CD14-positive monocyte (primary cell): ENCODE results near the gene ID1. TPM values are rescaled to one million over a fixed set of nuclear protein-coding genes. Genes with fewer than 3 reads are reported as not detected.
"Not testable (repeated sequence)": the region's sequence is repeated elsewhere in the genome, so short reads cannot be mapped to it uniquely, and the experiment has no call there.

ENCODE experiments used
- DNase-seq, 3 donors: peaks; one replicate each; pipeline ENCODE4 v3.0.0-alpha.2; 2011 to 2022
- H2AFZ ChIP-seq: 2 replicates; pipeline ENCODE4 v1.6.0; 2012; ENCODE audit warnings: mild to moderate bottlenecking, low read depth, low read length, inconsistent platforms; ENCODE audit not compliant: insufficient read depth, poor library complexity, severe bottlenecking
- H3K27ac ChIP-seq, 2 donors: 1 replicate in 1 of 2; 2 replicates in 1 of 2; pipeline ENCODE4 v1.5.1; 2012 to 2013; ENCODE audit warnings: low read length in 2 of 2, control low read depth in 1 of 2, inconsistent platforms in 1 of 2, low read depth in 1 of 2, mild to moderate bottlenecking in 1 of 2
- H3K27me3 ChIP-seq, 2 donors: one replicate each; pipeline versions ENCODE4 v1.6.0 to v1.6.1; 2011 to 2013; ENCODE audit warnings: low read length in 2 of 2; ENCODE audit not compliant: control insufficient read depth in 2 of 2, insufficient read depth in 2 of 2
- H3K36me3 ChIP-seq, 2 donors: replicated peaks in 1 of 2; 1 replicate in 1 of 2; 2 replicates in 1 of 2; pipeline versions ENCODE4 v1.5.1 to v1.6.1; 2012 to 2013; ENCODE audit warnings: low read length in 2 of 2, control low read depth in 1 of 2, inconsistent platforms in 1 of 2, mild to moderate bottlenecking in 1 of 2; ENCODE audit not compliant: insufficient read depth in 2 of 2, control insufficient read depth in 1 of 2
- H3K4me1 ChIP-seq, 2 donors: 1 replicate in 1 of 2; 2 replicates in 1 of 2; pipeline versions ENCODE4 v1.5.1 to v1.6.1; 2012 to 2013; ENCODE audit warnings: low read length in 2 of 2, control low read depth in 1 of 2, inconsistent platforms in 1 of 2, mild to moderate bottlenecking in 1 of 2, moderate library complexity in 1 of 2; ENCODE audit not compliant: insufficient read depth in 2 of 2, control insufficient read depth in 1 of 2
- H3K4me2 ChIP-seq: replicated peaks from 2 replicates; pipeline ENCODE3; 2012; ENCODE audit warnings: low read length, moderate library complexity, mild to moderate bottlenecking; ENCODE audit not compliant: poor library complexity, severe bottlenecking; ENCODE audit errors: extremely low read depth
- H3K4me3 ChIP-seq, 3 experiments: fragments of 200-600 bp in 1 of 3; sonication (generic) in 1 of 3; replicated peaks in 1 of 3; 1 replicate in 2 of 3; 2 replicates in 1 of 3; pipeline ENCODE4 v1.5.1; 2011 to 2013; ENCODE audit warnings: low read length in 3 of 3, mild to moderate bottlenecking in 3 of 3, control low read depth in 2 of 3, low read depth in 2 of 3, inconsistent platforms in 1 of 3, moderate library complexity in 1 of 3
- H3K79me2 ChIP-seq: 2 replicates; pipeline ENCODE4 v1.6.0; 2012; ENCODE audit warnings: mild to moderate bottlenecking, control low read depth, inconsistent platforms, low read length, moderate library complexity; ENCODE audit not compliant: insufficient read depth
- H3K9ac ChIP-seq: 2 replicates; pipeline ENCODE4 v1.6.0; 2017; ENCODE audit warnings: low read length, mild to moderate bottlenecking; ENCODE audit not compliant: insufficient read depth, poor library complexity, severe bottlenecking
- H3K9me3 ChIP-seq, 2 donors: replicated peaks in 1 of 2; 1 replicate in 1 of 2; 2 replicates in 1 of 2; pipeline versions ENCODE4 v1.5.1 to v1.6.1; 2012 to 2013; ENCODE audit warnings: low read length in 2 of 2, control low read depth in 1 of 2; ENCODE audit not compliant: control insufficient read depth in 1 of 2, insufficient read depth in 1 of 2
- H4K20me1 ChIP-seq: 2 replicates; pipeline ENCODE4 v1.6.0; 2012; ENCODE audit warnings: mild to moderate bottlenecking, low read length, control low read depth, moderate library complexity; ENCODE audit not compliant: insufficient read depth
- H3K27ac Mint-ChIP-seq, 7 donors: one replicate each; pipeline ENCODE4 v1.8.0; 2020; ENCODE audit warnings: mild to moderate bottlenecking in 7 of 7, mixed read lengths in 7 of 7, moderate library complexity in 6 of 7, inconsistent platforms in 2 of 7
- H3K27me3 Mint-ChIP-seq, 3 donors: one replicate each; pipeline ENCODE4 v1.8.0; 2021 to 2022; ENCODE audit warnings: low read depth in 3 of 3, mild to moderate bottlenecking in 3 of 3, mixed read lengths in 3 of 3, moderate library complexity in 3 of 3, inconsistent platforms in 1 of 3
- H3K36me3 Mint-ChIP-seq, 2 donors: one replicate each; pipeline ENCODE4 v1.8.0; 2020; ENCODE audit warnings: mixed read lengths in 2 of 2, inconsistent platforms in 1 of 2, mild to moderate bottlenecking in 1 of 2
- H3K4me1 Mint-ChIP-seq: one replicate; pipeline ENCODE4 v1.8.0; 2020; ENCODE audit warnings: mild to moderate bottlenecking, mixed read lengths
- H3K4me3 Mint-ChIP-seq, 2 donors: one replicate each; pipeline ENCODE4 v1.8.0; 2020; ENCODE audit warnings: mild to moderate bottlenecking in 2 of 2, mixed read lengths in 2 of 2, moderate library complexity in 1 of 2
- H3K9me3 Mint-ChIP-seq, 7 donors: one replicate each; pipeline ENCODE4 v1.8.0; 2020 to 2022; ENCODE audit warnings: mixed read lengths in 7 of 7, mild to moderate bottlenecking in 6 of 7, moderate library complexity in 6 of 7, inconsistent platforms in 2 of 7
- CTCF ChIP-seq: fragments of 200-600 bp; IDR thresholded peaks from one replicate; pipeline ENCODE4 v1.8.0; 2022; ENCODE audit warnings: antibody characterized with exemption, mild to moderate bottlenecking
- WGBS: methylation state at CpG from one replicate; pipeline ENCODE4 v1.1.5; 2013; ENCODE audit warnings: missing lambda C conversion rate; ENCODE audit not compliant: insufficient coverage; 5-methylcytosine and 5-hydroxymethylcytosine counted together
- intact Hi-C, 2 donors: fragments of 100-400 bp; cut with micrococcal nuclease; formaldehyde crosslinking; loops; one replicate each; pipeline versions ENCODE4 v1.15.0 to v1.15.1; 2023
- polyA plus RNA-seq, 3 donors: library from polyadenylated mRNA; depleted of rRNA in 1 of 3; unstranded in 2 of 3; stranded (reverse) in 1 of 3; fragments of 300-500 nt in 2 of 3; fragments of >200 nt in 1 of 3; fragmentation: Illumina TruSeq in 2 of 3; gene quantifications; 1 replicate in 2 of 3; 2 replicates in 1 of 3; pipeline ENCODE4 v1.2.3, GENCODE V29; 2012 to 2021

ID1 gene
- polyA plus RNA-seq, 3 donors = 3.9 to 129 (median 12.5) TPM

- H4K20me1 ChIP-seq, H2AFZ ChIP-seq, DNase-seq, H3K9me3 Mint-ChIP-seq, H3K27me3 Mint-ChIP-seq, intact Hi-C loops, H3K9me3 ChIP-seq, H3K79me2 ChIP-seq, H3K4me3 Mint-ChIP-seq, H3K4me3 ChIP-seq, H3K4me2 ChIP-seq, H3K27me3 ChIP-seq, H3K27ac Mint-ChIP-seq, H3K27ac ChIP-seq, H3K9ac ChIP-seq: not testable (repeated sequence)
- 100% methylated on average over 8 of the region's 10 CpGs for WGBS
- peaks cover 19% of the 10 kb centered on the region for H3K4me1 Mint-ChIP-seq
- H3K36me3 ChIP-seq = peaks cover 4 to 14% of the 10 kb centered on the region in 2 donors
- peaks cover 15 to 20% of the 10 kb centered on the region in 2 donors for H3K4me1 ChIP-seq
- H3K36me3 Mint-ChIP-seq = peaks cover 13 to 23% of the 10 kb centered on the region in 2 donors
Observed at GRCh38 chr20:31574986-31575385, 30.1 kb upstream of the ID1 start.

GRCh38 chr20:31576751-31577150, 28.3 kb upstream of the ID1 start:
- no peaks in the 10 kb centered on the region for H3K27me3 ChIP-seq
- Mint-ChIP-seq H3K4me3 (no peak overlapping the region), H3K4me1 (peaks cover 25% of the 10 kb centered on the region), H3K36me3 (peaks cover 8 to 16% of the 10 kb centered on the region in 2 donors), H3K27me3 (peaks cover 0 to 1% (median 0%) of the 10 kb centered on the region in 3 donors), H3K27ac (no peak overlapping the region), H3K9me3 (peaks cover 0 to 5% (median 3%) of the 10 kb centered on the region in 7 donors)
- no peak overlapping the region for H3K27ac ChIP-seq
- no peak for DNase-seq
- H3K9ac ChIP-seq = no peak overlapping the region
- no peaks in the 10 kb centered on the region for H3K9me3 ChIP-seq
- H3K4me3 ChIP-seq = no peak overlapping the region
- intact Hi-C loops = no loop called here
- no peaks in the 10 kb centered on the region for H3K79me2 ChIP-seq
- H4K20me1 ChIP-seq = no peaks in the 10 kb centered on the region
- no peaks in the 10 kb centered on the region for H3K36me3 ChIP-seq
- H3K4me1 ChIP-seq = peaks cover 19 to 20% of the 10 kb centered on the region in 2 donors
- no CpG with 5 or more reads among the region's 2 CpGs for WGBS
- no peak overlapping the region for H2AFZ ChIP-seq
- no peak for TF ChIP-seq CTCF
- no peak overlapping the region for H3K4me2 ChIP-seq
